HG03175 (cell line): ENCODE measurements around the gene SRMS.

Experiments
- ATAC-seq: cut with Tn5 transposase; IDR thresholded peaks from one replicate; pipeline ENCODE4 v1.9.1; 2021; ENCODE audit warnings: mild to moderate bottlenecking, moderate library complexity; ENCODE audit not compliant: unreplicated experiment

Gene SRMS, protein sequence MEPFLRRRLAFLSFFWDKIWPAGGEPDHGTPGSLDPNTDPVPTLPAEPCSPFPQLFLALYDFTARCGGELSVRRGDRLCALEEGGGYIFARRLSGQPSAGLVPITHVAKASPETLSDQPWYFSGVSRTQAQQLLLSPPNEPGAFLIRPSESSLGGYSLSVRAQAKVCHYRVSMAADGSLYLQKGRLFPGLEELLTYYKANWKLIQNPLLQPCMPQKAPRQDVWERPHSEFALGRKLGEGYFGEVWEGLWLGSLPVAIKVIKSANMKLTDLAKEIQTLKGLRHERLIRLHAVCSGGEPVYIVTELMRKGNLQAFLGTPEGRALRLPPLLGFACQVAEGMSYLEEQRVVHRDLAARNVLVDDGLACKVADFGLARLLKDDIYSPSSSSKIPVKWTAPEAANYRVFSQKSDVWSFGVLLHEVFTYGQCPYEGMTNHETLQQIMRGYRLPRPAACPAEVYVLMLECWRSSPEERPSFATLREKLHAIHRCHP

DNA sequence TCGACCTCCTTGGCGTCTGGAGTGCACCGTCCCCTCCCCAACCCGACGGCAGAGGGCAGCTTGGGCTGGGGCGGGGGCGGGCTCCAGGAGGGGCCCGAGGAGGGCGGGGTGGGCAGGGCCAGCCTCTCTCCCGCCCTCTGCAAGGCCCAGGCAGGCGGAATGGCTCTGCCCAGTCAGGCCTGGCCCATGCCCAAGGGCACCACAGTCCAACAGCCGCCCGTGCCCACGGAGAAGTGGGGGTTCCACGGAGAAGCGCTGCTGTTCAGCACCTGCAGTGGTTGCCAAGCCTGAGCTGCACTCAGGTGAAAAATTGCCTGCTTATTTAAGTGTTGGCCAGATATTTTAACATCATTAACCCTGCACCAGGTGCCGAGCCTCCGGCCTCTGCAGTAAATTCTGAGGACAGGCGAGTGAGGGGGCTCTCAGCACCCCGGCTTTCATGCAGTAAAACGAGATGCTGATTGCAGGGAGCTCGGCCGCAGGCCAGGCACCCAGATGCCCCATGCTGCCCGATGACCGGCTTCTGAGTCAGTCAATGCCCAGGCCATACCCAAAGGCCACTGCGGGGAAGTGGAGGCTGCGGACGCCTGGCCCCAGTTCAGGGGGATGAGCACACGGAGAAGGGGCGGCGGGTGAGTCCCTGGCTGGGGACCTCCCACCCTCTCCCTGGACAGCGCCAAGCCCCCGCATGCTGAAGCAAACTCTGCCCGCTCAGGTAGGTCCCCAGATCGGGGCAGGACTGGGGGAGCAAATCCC, at the start of gene SRMS:
Gene SRMS (minus strand): TSS at position 25 of the 756 bp plus-strand sequence. CDS start 286 bp downstream, outside the sequence.
- no peak for ATAC-seq

DNA sequence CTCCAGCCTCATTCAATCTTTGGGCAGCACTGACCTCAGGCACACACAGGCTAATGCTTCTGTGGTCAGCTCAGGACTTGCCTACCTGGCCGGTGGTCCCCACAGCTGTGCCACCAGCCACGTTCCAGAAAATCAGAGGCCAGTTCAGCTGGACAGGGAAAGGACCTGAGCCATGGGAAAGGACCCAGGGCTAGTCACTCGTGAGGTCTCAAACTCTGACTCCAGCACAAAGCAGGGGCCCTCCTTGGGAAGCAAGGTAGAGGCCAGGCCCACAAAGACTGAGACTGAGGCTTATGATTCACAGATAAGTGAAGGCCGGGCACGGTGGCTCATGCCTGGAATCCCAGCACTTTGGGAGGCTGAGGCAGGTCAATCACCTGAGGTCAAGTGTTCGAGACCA, 48.9 kb upstream of the SRMS start:
- no peak for ATAC-seq

DNA sequence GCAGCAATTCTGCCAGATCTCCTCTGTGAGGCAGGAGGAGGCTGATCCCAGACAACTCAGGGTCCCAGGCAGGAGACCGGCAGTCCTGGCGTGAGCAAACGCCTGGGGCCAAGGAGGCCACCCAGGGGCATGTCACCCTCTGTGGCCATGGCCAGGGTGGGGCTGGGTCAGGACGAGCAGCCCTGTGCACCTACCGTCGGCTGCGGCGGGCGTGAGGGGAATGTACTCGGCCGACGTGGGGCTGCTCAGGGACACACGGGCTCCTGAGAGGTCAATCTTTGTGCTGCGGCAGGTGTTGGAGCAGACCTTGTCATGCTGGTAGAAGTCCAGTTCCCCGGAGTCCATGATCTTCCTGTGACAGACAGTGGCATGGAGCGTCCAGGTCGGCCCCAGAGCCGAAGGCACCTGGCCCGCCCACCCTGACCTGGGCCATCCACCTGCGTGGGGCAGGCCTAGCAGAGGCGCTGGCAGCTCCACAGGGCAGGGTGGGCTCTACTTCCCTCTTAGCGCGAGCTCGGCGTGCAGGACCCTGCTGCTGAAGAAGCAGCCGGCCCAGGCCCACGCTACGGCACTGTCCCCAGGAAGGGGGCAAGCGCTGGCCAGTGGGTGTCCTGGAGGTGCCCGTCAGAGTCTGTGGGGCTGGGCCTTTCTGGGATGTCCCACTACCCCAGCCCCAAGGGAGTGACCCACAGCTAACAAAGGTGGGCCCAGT, 48.0 kb upstream of the SRMS start:
- ATAC-seq: no peak

DNA sequence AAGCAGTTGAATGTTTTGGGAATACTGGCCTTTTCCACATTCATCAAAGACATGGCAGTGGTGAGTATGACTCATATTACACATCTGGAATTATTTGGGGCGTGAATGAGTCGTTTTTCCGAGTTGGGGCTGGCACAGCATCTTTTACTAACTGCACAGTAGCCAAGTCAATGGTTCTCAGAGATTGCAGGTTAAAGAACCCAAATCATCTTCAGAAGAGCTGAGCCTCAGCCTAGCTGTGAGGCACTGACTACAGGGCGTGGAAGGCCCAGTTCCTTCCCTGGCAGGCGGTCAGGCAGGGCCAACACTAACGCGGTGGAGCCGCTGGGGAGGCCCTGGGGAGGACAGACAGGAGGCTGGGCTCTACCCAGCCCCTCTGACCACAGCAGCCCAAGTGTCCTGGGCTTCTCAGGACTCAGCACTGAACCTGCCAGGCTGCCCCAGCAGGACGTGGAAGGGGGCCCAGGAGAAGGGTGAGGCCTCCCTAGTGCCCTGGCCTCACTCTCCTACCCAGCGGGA, 46.6 kb upstream of the SRMS start:
- ATAC-seq: no peak

DNA sequence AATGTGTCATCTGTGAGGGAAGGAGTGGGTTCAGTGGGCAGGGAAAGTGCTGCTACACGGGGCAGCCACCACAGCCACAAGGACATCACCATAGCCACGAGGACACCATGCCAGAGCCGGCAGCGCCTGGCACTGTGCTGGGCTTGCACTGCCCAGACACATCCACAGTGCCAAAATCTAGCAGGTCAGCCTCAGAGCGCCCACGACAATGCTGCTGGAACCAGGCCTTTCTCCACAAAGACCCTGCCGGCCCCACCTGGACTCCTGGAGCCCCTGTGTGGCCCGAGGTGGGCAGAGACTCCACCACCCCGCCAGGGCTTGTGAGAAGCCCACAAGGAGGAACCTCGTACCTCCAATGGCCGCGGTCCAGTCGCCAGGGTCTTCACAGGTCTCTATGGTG, 45.1 kb upstream of the SRMS start:
- no peak for ATAC-seq

DNA sequence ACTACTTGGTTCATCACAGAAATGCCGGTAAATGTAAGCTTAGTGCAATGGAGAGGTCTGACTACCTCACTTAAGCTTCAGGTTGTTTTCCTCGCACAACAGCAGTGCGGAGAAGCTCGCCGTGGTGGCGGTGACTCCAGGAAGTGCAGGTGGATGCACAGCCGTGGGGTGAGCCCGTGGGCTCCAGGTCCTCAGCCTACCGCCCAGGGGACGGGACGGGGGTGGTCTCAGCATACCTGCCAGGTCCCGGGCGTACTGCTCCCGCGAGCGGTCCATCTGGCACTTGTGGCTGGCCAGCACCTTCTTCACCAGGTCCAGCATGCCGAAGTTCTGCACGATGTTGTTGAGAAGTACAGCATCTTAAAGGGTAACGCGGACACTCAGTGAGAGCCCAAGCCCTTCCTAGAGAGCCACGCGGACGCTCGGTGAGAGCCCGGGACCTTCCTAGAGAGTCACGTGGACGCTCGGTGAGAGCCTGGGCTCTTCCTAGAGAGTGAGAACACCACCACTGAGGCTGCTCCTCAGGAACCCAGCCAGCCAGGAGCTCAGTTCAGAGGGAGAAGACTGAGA, 44.3 kb upstream of the SRMS start:
- ATAC-seq: no peak

DNA sequence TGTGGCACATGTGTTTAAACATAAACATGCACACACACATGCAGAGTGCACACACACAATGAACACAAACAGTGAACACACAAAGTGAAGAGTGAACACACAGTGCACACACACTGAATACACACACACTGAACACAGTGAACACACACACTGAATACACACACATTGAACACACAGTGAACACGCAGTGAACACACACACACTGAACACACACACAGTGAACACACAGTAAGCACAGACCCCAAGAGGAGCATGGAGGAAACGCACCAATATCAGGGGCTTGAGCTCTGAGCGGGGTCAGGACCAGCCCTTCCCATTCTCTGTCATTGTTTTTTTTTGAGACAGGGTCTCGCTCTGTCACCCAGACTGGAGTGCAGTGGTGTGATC, 43.6 kb upstream of the SRMS start:
- ATAC-seq: no peak

DNA sequence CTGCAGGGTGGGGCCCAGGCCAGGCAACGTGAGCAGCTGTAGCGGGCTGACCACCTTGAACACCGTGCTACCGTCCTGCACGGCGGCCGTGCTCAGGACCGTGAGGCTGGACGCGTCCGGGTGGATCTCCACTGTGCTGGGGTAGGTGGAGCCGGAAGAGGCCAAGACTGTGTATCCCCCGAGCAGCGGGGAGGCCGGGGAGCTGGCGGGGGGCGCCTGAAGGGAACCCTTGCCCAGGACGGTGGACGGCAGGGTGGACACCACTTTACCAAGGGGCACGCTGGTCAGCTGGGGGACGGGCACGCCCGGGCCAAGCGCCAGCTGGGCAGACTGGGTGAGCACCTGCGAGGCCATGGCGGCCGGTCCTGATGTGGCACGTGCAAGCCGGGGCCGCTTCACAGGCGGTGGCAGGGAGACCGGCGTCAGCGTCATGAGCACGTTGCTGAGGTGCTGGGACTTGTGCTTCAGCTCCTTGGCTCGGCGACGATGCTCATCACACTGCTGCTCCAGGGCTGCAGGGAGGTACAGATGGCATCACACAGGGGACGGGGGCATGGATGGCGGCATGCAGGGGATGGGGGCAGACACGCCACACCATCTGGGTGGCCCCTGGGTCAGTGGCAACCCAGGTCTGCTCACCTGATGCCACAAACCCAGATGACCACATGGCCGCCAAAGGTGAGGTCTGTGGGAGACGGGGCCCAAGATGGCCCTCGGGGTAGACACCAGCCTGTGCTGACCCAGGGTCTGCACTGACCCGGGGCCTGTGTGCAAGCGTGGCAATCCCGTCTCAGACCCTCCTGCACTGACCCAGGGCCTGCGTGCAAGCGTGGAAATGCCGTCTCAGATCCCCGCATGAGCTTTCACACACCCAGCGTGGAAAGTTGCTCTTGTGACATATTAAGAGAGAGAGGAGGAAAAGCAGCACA, 42.9 kb upstream of the SRMS start:
- ATAC-seq: no peak

DNA sequence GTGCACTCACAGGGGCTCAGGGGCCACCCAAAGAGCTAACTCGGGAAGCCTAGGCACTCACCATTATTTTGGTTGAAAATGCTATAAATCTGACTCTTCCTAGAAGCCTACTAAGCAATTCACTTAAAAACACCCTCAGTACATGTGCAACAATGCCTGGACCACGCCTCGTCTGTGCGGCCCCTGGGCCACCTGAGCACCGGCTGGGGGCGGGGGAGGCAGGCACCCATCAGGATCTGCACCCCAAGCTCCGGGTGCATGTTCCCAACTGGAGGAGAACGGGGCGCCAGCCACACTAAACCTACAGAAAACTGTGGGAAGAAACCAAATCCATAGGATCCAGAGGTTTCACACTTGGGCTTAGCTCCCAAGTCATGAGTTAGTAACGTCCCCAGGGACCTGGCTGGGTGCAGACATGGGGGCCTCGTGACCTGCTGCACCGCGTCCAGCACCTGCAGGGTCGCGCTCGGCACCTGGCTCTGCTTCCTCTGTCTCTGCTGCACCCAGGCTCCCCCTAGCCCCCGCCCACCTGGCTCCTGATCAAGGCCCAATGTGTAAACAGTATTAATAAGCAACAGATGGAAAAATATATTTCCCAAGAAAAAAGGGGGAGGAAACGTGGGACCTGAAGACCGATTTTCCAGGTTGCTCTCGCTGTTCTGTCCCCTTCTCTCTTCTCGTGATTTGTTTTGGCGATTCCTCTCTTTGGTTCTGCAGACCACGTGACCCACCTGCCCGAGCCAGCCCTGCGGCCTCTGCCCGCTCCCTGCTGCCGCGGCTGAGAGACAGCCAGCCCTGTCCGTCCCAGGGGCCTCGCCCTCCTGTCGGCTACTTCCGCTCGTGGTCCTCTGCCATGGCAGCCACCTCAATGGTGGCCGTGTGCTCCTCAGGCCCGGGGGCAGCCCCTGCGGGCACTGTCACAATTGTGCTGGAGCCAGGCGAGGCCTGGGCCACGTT, 42.0 kb upstream of the SRMS start:
- no peak for ATAC-seq

DNA sequence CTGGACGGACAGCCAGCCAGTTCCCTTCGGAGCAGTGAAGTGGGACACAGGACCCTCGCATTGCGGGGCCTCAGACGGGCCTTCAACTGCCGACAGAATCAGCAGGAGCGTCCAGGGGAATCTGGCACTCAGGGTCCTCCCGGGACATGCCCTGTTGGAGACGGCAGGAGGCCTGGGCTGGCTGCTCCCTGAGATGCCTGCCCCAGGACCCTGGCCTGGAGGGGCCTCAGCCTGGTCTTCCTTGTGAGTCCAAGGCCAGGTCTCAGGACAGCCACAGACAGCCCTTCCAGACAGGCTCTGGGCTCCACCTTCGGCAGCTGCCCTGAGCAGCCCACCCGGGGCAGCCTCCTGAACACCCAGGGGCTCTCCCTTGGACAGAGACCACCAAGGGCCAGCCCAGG, 41.1 kb upstream of the SRMS start:
- ATAC-seq: no peak

DNA sequence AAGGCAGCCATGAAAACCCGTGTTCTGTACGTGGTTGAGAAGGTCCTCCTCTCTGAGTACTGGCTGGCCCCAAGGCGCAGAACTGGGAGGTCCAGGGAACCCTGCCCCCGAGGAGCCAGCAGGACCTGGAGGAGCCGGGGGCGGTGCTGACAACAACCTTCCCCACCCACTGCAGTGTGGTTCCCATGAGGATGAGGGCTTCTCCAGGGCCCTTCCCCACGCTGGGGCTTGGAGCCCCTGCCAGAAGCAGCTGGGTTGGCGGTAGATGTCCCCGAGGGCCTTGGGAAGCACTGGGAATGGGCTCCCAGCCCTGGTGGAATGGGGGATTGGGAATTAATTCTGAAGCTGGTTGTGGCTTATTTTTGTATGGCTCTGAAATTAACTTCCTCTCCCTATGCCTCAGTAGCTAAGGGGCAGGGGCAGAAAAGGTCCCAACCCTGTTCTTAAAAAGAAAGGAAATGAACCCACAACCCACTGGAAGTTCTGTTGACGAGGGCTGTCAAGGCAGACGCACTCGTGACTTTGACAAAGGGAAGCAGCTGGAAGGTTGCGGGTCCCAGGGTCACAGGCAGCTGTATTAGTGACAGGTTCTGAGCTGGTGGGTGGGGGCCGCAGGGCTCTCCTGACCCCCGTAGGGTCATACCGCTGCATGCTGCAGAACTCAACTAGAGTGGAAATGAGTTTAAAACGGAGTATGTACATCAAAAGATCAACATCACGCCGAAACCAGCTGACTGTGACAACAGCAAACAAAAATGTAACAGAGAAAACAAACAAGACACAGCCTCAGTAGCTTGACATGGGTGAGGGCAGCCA, 40.4 kb upstream of the SRMS start:
- ATAC-seq: no peak

DNA sequence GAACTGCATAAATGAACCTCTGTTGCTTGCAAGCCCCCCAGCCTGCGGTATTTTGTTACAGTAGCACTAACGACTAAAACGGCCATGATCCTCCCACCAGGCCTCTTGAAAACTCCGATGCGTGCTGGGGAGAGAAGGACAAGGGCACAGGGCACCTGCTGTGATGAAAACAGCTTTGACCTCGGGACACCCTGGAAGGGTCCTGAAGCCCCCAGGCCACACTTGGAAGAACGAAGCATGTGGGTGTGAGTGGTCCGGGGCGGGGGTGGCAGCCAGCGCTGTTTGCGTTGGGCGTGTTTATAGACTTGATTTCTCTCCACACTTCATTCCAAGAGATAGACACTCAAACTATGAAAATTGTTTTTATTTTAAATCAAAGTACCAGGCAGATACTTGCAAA, 39.7 kb upstream of the SRMS start:
- ATAC-seq: no peak

DNA sequence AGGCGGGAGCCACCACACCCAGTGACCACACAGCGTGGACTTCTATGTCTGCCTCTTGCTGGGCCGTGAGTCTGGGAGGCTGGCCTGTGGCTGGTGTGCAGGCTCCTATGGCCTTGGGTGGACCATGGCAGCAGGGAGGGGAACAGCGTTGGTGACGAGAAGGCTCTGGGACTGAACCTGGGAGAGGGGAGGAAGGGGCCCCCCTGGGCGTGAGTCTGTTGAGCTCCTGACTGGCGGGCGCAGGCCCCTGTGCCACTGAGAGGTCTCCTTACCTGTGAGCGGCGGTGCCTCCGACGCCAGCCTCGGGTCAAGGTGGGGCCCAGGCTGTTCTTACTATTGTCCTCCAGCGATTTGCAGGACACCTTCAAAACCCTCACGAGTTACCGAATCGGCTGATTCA, 39.2 kb upstream of the SRMS start:
- ATAC-seq: no peak

DNA sequence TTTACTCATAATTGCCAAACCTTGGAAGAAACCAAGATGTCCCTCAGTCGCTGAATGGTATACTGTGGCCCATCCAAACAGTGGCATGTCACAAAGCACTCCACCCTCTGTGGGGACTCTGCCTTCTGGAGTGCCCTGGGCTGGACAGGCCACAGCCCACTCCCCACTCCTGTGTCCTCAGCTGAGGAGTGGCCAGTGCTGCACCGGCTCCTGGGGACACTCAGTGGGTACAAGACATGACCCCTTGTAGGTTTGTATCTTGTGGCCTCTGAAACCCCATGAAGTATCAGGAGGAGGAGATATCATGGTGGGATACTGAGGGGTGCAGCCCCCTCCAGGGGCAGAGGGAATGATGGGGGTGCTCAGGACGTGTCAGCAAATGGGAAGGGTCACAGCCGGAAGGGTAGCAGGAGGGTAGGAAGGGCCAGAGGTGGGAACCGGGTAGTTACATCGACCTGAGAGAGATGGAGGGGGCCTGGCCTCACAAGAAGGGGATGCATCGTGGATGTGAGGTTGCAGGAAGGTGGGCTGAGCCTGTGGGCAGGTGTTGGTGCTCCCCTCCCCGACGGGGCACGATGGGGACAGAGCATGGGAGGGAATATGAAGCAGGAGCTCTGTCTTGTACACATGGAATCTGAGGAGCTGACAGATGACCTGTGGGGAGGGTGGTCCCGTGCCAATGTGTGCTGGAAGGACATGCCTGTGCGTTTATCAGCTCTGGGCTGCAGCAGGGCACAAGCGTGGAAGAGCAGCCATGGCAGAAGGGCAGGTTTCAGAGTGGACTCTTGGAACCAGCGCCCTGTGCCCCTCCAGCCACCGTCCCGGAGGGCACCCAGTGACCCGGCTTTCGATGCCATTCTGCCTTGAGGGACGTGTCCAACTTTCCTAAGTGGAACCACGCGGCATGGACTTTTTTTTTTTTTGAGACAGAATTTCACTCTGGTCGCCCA, 38.3 kb upstream of the SRMS start:
- ATAC-seq: no peak

DNA sequence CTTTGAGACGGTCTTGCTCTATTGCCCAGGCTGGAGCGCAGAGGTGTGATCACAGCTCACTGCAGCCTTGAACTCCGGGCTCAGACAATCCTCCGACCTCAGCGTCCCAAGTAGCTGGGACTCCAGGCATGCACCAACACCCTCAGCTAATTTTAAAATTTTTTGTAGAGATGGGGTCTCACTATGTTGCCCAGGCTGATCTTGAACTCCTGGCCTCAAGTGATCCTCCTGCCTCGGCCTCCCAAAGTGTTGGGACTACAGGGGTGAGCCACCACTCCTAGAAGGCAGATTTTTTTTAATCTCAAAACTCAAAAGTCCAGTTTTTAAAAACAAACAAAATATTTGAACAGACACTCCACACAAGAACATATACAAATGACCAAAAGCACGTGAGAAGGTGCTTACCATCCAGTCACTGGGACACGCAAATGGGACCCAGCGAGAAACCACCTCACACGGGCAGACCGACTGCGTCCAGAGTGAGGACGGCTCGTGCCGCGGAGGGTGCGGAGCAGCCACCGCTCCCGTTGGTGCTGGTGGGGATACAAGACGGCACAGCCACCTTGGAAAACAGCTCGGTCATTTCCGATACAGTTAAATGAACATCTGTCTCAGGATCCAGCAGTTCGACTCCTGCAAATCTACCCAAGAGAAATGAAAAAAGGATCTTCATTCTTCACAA, 35.0 kb upstream of the SRMS start:
- no peak for ATAC-seq

DNA sequence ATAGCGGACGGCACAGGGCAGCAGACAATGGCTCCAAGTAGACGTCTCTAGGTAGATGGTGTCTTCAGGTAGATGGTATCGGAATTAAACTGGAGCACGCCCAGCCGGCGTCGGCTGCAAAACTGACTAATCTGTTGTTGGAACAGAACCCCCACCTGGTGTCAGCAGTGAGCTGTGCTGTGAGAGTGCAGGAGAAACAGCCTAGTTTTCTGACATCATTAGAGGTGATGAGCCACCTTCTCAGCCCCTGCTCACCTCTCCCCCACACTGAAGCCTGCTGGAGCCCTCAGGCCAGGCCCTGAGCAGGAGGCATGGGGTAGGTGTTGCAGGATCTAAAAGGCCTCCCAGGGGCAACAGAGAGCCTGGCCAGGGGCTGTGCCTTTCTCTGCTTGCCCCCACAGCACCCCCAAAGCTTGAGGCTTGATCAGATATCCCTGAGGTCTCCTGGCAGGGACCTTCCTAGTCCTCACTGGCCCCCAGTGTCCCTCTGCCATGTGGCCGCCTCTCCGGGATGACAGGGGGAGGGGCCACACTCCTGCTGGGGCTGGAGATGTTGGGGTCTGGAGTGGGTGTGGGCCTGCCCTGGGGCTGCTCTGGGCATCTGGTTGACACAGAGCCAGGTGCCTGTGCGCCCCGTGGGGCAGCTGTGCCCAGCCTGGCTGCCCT, 33.4 kb upstream of the SRMS start:
- no peak for ATAC-seq
